HG02588 (cell line): Measurements from ENCODE around the gene SPAG6.
"Not testable (repeated sequence)": the region's sequence is repeated elsewhere in the genome, so short reads cannot be mapped to it uniquely, and the experiment has no call there.

Experiments used
- ATAC-seq: cut with Tn5 transposase; IDR thresholded peaks from one replicate; pipeline ENCODE4 v1.9.1; 2021; ENCODE audit warnings: mild to moderate bottlenecking, moderate library complexity; ENCODE audit not compliant: unreplicated experiment

SPAG6 gene

DNA sequence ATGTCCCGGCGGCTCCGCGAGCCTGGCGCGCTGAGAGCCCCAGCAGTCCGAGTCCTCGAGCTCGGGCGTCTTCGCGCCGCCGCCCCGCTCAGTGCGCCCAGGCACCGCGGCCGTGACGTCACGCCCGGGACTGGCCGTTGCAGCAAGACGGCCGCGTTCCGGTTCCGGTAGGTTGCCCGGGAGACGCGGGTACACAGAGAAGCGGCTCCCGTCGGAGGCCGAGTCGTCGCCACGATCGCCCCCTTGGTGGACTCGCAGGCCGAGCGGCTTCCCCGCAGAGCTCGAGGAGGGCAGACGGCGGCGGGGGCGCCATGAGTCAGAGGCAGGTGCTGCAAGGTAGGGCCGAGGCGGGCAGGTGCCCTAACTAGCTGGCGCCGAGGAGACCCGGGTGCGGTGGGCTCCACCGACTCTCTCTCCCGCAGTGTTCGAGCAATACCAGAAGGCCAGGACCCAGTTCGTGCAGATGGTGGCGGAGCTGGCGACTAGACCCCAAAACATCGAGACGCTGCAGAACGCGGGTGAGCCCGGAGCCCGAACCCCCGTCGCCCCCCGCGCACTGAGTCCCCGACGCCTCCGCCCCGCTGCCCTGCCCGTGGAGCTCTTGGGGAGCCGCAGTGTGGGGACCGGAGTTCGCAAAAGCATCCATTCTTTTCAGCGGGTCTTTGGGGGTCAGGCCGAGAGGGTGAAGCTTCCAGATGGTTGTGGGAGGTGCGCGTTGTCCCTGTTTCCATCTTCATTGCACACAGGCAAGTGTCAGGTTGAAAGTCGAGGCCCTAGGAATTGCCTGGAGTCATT lies at the start of gene SPAG6:
Gene SPAG6, plus strand, starts transcription at position 196 of the 795 bp plus-strand sequence. Its CDS starts 116 bp downstream, at position 312.
- no peak for ATAC-seq

DNA sequence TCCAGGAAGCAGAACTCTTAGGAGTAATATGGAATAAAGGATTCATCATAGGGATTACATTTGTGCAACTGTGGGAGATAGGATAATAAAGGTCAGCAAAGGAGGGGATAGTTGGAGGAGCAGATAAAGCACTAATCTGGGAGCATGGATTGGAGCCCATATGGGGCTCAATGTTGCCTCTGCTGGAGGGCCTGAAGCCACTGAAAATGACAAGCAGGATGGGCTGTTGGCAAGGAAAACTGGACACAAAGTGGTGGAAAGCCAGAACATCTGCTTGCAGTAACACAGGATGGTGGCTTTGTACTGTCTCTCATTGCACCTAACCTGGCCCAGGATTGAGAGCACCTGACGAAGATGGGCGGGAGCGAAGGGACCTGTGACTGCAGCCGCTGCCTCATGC lies 44.1 kb upstream of the SPAG6 start:
- ATAC-seq: no peak

DNA sequence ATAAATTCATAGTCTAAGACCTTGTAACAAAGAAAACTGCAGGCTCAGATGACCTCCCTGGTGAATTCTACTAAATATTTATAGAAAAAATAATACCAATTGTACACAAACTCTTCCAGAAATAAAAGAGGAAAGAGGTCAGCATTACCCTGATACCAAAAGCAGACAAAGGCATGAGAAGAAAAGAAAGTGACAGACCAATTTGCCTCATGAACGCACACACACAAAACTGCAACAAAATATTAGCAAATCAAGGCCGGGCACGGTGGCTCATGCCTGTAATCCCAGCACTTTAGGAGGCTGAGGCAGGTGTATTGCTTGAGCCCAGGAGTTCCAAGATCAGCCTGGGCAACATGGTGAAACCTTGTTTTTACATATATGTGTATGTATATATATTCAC lies 41.8 kb upstream of the SPAG6 start:
- no peak for ATAC-seq

DNA sequence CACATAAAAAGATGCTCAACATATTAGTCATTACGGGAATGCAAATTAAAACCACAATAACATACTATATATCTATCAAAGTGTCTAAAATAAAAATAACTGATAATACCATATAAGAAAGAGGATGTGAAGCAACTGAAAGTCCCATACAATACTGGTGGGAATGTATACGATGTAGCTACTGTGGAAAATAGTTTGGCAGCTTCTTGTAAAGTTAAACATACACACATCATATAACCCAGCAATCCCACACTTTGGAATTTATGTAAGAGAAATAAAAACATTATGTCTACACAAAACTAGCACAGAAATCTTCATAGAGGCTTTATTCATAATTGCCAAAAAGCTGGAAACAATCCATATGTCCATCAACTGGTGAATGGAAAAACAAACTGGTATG lies 39.6 kb upstream of the SPAG6 start:
- ATAC-seq: no peak

DNA sequence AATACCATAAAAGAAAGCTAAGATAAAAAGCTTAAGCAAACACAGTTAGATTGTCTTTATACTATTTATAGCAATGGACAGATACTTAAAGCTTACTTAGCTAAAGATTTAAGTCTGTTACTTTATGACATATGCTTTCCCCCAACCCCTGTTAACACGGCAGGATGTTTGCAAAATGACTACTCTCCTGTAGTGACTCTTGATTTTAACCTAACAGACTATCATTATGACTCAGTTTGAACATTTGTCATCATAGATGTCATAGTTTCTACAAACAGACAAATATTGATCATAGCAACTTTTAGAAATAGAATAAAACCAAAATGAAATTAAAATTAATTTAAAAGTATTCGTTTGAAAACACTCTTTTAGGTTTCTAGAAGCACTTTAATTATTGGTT lies 36.9 kb upstream of the SPAG6 start:
- peak; percentile 94 for ATAC-seq

- ATAC-seq: no peak
These were observed 35.9 kb upstream of the SPAG6 start for GRCh38 chr10:22309180-22310000.

DNA sequence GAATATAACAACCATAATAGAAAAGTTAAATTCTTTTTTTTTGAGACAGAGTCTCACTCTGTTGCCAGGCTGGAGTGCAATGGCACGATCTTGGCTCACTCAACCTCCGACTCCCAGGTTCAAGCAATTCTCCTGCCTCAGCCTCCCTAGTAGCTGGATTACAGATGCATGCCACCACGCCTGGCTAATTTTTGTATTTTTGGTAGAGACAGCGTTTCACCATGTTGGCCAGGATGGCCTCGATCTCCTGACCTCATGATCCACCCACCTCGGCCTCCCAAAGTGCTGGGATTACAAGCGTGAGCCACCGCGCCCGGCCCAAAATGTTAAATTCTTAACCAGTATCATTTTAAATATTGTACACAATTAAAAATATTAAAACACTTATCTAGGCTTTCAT lies 35.3 kb upstream of the SPAG6 start:
- ATAC-seq: not testable (repeated sequence)

DNA sequence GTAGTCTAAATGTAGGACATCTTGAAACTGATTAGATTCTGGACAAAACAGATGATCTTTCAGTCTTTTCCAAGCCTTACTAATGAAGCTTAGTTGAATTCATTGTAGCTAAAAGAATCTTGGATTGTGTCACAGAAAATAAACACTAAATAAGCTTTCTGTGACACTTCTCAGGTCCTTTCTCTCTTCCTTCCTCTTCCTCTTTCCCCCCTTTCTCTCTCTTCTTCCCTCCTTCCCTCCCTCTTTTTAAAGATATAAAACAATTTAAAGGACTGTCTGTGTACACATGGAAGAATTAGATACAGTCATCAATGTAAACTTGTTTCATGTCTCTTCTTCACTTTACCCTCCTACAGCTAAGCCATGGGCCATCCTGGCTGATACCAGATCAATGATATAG lies 34.4 kb upstream of the SPAG6 start:
- ATAC-seq: no peak

GRCh38 chr10:22314852-22315251 lies 30.4 kb upstream of the SPAG6 start:
- no peak for ATAC-seq

GRCh38 chr10:22315455-22316285 lies 29.6 kb upstream of the SPAG6 start:
- peak; percentile 21 for ATAC-seq

DNA sequence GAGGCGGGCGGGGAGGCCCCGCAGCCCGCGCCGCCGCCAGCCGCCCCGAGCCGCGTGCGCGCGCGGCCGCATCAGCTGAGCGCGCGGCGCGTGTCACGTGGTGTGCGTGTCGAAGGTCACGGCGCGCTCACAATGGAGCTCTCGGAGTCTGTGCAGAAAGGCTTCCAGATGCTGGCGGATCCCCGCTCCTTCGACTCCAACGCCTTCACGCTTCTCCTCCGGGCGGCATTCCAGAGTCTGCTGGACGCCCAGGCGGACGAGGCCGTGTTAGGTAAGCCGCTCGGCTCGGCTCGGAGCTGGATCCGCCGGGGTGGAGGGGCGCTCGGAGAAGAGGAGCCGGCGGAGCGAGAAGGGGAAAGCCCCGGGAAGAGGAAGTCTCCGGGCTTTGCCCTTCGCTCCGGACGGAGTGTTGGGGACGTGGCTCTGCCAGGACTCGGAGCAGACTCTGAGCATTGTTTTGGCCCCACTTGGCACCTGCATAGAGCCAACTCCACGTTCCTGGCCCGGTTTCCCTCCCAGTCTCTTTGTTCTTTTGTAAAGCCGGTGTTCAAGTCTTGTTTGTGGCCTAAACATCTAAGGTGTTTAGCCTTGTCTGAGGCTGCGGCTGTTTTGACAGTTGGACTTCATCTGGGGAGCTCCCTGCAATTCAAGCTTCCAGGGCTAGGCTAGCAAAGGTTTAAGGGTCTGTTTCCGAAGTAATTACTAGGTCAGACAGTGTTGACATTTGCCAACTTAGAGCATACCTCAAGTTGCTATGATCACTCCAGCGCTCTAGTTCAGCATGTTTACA lies 28.8 kb upstream of the SPAG6 start, which contains the start of gene COMMD3:
Gene COMMD3, plus strand, starts transcription at position 103 of the 790 bp plus-strand sequence. Its CDS starts 30 bp downstream, at position 133.
- peak; percentile 60 for ATAC-seq

- peak; percentile 12 for ATAC-seq
These were observed 28.3 kb upstream of the SPAG6 start for GRCh38 chr10:22317076-22317370.

GRCh38 chr10:22317771-22318565 lies 27.3 kb upstream of the SPAG6 start:
- ATAC-seq: no peak

DNA sequence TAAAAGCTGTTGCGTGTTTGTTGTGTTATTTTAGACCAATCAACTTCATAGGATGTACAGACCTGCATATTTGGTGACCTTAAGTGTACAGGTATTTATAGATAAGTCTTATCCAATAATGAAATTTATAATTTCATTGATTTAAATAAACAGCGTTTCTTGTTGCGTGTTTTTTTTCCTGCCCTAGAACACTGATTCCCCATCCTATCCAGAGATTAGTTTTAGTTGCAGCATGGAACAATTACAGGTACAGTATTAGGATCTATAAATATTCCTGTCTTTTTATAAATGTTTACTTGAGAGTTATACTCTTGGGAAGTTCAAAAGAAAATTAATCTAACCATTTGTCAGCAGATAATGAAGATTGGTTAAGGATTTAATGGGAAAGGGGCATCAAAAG lies 26.5 kb upstream of the SPAG6 start:
- ATAC-seq: no peak

GRCh38 chr10:22319547-22319979 lies 25.7 kb upstream of the SPAG6 start:
- ATAC-seq: no peak

GRCh38 chr10:22319980-22320558 lies 25.2 kb upstream of the SPAG6 start:
- no peak for ATAC-seq

DNA sequence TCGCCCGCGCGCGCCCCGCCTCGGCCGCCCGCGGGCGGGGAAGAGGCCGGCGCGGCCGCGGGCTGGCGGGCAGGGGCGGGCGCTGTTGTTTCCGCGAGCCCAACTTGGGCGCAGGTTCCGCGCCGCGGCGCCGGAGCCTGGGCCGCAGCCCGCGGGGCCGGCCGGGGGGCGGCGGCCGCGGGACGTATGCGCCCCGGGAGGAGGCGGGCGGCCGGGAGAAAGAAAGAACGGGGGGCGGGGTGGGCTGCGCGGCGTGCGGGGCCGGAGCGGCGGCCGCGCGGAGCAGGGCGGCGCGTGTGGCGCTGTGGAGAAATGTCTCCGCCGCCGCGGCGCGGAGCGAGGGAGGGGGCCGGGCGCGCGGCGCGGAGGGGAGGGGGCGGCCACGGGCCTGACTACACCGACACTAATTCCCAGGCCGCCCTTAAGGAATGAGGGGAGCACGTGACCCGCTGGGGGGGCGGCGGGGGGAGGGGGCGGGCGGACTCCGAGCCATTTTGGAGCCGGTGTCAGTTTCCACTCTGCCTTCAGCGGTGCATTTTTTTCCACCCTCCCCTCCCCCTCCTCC lies 24.6 kb upstream of the SPAG6 start, which contains the start of gene BMI1:
Gene BMI1, plus strand, starts transcription at position 509 of the 565 bp plus-strand sequence. CDS start 5,351 bp downstream, outside the sequence.
- peak; percentile 22 for ATAC-seq

GRCh38 chr10:22321156-22321923 lies 24.0 kb upstream of the SPAG6 start:
- ATAC-seq: peak; percentile 13
